HTR-8/SVneo (cell line): ENCODE data around the gene CALD1.

Source experiments
- DNase-seq: peaks from one replicate; pipeline ENCODE4 v3.0.0; 2011; ENCODE audit warnings: low spot score, mixed read lengths; ENCODE audit not compliant: insufficient read length
- FAIRE-seq: peaks from 2 replicates; lab custom pipeline; 2011; peaks lifted over from hg19 to GRCh38; lab: Jason Lieb, UNC

The CALD1 gene

GRCh38 chr7:134784251-134785049 lies 5.0 kb downstream of the CALD1 start:
- FAIRE-seq: no peak
- DNase-seq: no peak

- no peak for FAIRE-seq
- no peak for DNase-seq
Measured at GRCh38 chr7:134785842-134786241, 6.4 kb downstream of the CALD1 start.

- DNase-seq: no peak
- no peak for FAIRE-seq
Measured at GRCh38 chr7:134787064-134787463, 7.6 kb downstream of the CALD1 start.

GRCh38 chr7:134787720-134788119 lies 8.3 kb downstream of the CALD1 start:
- DNase-seq: no peak
- no peak for FAIRE-seq

GRCh38 chr7:134788191-134788590 lies 8.8 kb downstream of the CALD1 start:
- FAIRE-seq: no peak

GRCh38 chr7:134789967-134790685 lies 10.7 kb downstream of the CALD1 start:
- peak; percentile 38 for FAIRE-seq
- no peak for DNase-seq

More at GRCh38 chr7:134788191-134788590, 8.8 kb downstream of the CALD1 start:
- no peak for DNase-seq

GRCh38 chr7:134792968-134793367 lies 13.5 kb downstream of the CALD1 start:
- DNase-seq (no peak), FAIRE-seq (no peak)

- FAIRE-seq (no peak), DNase-seq (no peak)
Measured at GRCh38 chr7:134795231-134795630, 15.8 kb downstream of the CALD1 start.

GRCh38 chr7:134798155-134798554 lies 18.7 kb downstream of the CALD1 start:
- DNase-seq (no peak), FAIRE-seq (no peak)

GRCh38 chr7:134799377-134799776 lies 19.9 kb downstream of the CALD1 start:
- no peak for FAIRE-seq
- DNase-seq: no peak

- DNase-seq (no peak), FAIRE-seq (no peak)
Measured at GRCh38 chr7:134802762-134803161, 23.3 kb downstream of the CALD1 start.

- FAIRE-seq: no peak
Measured at GRCh38 chr7:134804351-134804750, 24.9 kb downstream of the CALD1 start.

GRCh38 chr7:134804854-134805253 lies 25.4 kb downstream of the CALD1 start:
- no peak for DNase-seq
- no peak for FAIRE-seq

More at GRCh38 chr7:134804351-134804750, 24.9 kb downstream of the CALD1 start:
- peak; percentile 30 for DNase-seq

- no peak for DNase-seq
- FAIRE-seq: no peak
Measured at GRCh38 chr7:134806197-134806596, 26.8 kb downstream of the CALD1 start.

GRCh38 chr7:134809616-134810015 lies 30.2 kb downstream of the CALD1 start:
- DNase-seq: no peak
- no peak for FAIRE-seq

GRCh38 chr7:134811765-134812164 lies 32.3 kb downstream of the CALD1 start:
- DNase-seq (no peak), FAIRE-seq (no peak)

- FAIRE-seq (no peak), DNase-seq (no peak)
Measured at GRCh38 chr7:134813663-134814396, 34.4 kb downstream of the CALD1 start.

- FAIRE-seq (no peak), DNase-seq (no peak)
Measured at GRCh38 chr7:134814730-134815364, 35.4 kb downstream of the CALD1 start.

- FAIRE-seq (no peak), DNase-seq (no peak)
Measured at GRCh38 chr7:134818613-134819345, 39.3 kb downstream of the CALD1 start.

- FAIRE-seq: no peak
Measured at GRCh38 chr7:134819401-134819800, 40.0 kb downstream of the CALD1 start.

More at GRCh38 chr7:134819401-134819800, 40.0 kb downstream of the CALD1 start:
- no peak for DNase-seq
